Measurements from ENCODE around the gene LETM1.

LETM1 gene

GRCh38 chr4:1826531-1827350 is 29.2 kb downstream of the LETM1 start:
- Histone ChIP-seq H3K23ac (ENCODE audit: low read length) (no peak overlapping the region), H3K4ac (ENCODE audit: low read depth, low read length) (no peak overlapping the region), H3K4me1 (ENCODE audit: control insufficient read depth in 1 of 2, insufficient read depth in 2 of 2, low read length in 2 of 2) (no peaks in the 10 kb centered on the region), H3K4me3 (ENCODE audit: low read depth, low read length) (no peak overlapping the region), H3K4me2 (ENCODE audit: low read length) (no peak overlapping the region), H2BK120ac (ENCODE audit: insufficient read depth, low read length, poor library complexity) (no peak overlapping the region), H3K27ac (ENCODE audit: low read depth, low read length) (no peak overlapping the region), H3K14ac (ENCODE audit: low read length) (no peak overlapping the region), H3K18ac (ENCODE audit: low read length) (no peak overlapping the region), H3K9me3 (ENCODE audit: insufficient read depth, low read depth, low read length) (peaks cover 3% of the 10 kb centered on the region), H2BK12ac (ENCODE audit: low read length) (no peak overlapping the region), H3K36me3 (ENCODE audit: control insufficient read depth in 1 of 2, insufficient read depth in 2 of 2, low read length in 2 of 2) (peaks cover 54 to 62% of the 10 kb centered on the region in 2 experiments), H2AFZ (ENCODE audit: insufficient read depth, low read length, poor library complexity) (no peak overlapping the region), H4K12ac (ENCODE audit: low read depth, low read length) (no peak overlapping the region), H3K9ac (ENCODE audit: low read length) (no peak overlapping the region), H4K91ac (ENCODE audit: low read depth, low read length) (no peak overlapping the region), H2BK5ac (ENCODE audit: low read depth, low read length, poor library complexity) (no peak overlapping the region), H4K8ac (ENCODE audit: low read depth, low read length) (no peak overlapping the region), H3K27me3 (ENCODE audit: insufficient read depth, low read length) (no peaks in the 10 kb centered on the region), H3K79me2 (ENCODE audit: control insufficient read depth, insufficient read depth, low read length, poor library complexity) (no peaks in the 10 kb centered on the region), H2AK5ac (ENCODE audit: low read length) (no peak overlapping the region), H3K79me1 (ENCODE audit: low read length) (no peaks in the 10 kb centered on the region)
- no CpG with 5 or more reads among the region's 30 CpGs for WGBS (ENCODE audit: extremely low coverage, insufficient coverage, insufficient read length)
- no peak for DNase-seq

DNA sequence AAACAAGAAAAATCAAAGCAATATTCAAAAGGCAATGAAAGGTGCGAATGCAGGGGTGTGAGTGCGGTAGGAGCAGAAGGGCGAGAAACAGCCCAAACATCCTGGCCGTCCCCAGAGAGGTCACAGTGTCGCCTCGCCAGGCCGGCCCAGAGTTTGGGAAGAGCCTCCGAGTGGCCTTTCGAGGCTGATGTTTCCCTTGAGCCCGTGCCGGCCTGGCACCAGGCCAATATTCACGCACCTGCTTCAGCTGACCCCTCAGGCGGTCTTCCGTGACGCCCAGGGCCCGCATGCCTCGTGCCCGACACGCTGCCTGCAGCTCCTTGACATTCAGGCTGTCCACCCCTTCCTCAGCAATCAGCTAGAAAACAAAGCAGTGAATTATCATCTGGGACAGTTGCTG is 30.6 kb downstream of the LETM1 start:
- Histone ChIP-seq H3K23ac (ENCODE audit: low read length) (no peak overlapping the region), H2BK120ac (ENCODE audit: insufficient read depth, low read length, poor library complexity) (no peak overlapping the region), H4K12ac (ENCODE audit: low read depth, low read length) (no peak overlapping the region), H3K9ac (ENCODE audit: low read length) (no peak overlapping the region), H2BK12ac (ENCODE audit: low read length) (no peak overlapping the region), H3K4me3 (ENCODE audit: low read depth, low read length) (no peak overlapping the region), H3K27me3 (ENCODE audit: insufficient read depth, low read length) (no peaks in the 10 kb centered on the region), H4K91ac (ENCODE audit: low read depth, low read length) (no peak overlapping the region), H3K27ac (ENCODE audit: low read depth, low read length) (no peak overlapping the region), H2AK5ac (ENCODE audit: low read length) (no peak overlapping the region), H3K79me2 (ENCODE audit: control insufficient read depth, insufficient read depth, low read length, poor library complexity) (no peaks in the 10 kb centered on the region), H3K4me2 (ENCODE audit: low read length) (no peak overlapping the region), H3K14ac (ENCODE audit: low read length) (no peak overlapping the region), H2AFZ (ENCODE audit: insufficient read depth, low read length, poor library complexity) (no peak overlapping the region), H3K36me3 (ENCODE audit: control insufficient read depth in 1 of 2, insufficient read depth in 2 of 2, low read length in 2 of 2) (peaks cover 47 to 55% of the 10 kb centered on the region in 2 experiments), H2BK5ac (ENCODE audit: low read depth, low read length, poor library complexity) (no peak overlapping the region), H4K8ac (ENCODE audit: low read depth, low read length) (no peak overlapping the region), H3K79me1 (ENCODE audit: low read length) (no peaks in the 10 kb centered on the region), H3K9me3 (ENCODE audit: insufficient read depth, low read depth, low read length) (peaks cover 3% of the 10 kb centered on the region), H3K4me1 (ENCODE audit: control insufficient read depth in 1 of 2, insufficient read depth in 2 of 2, low read length in 2 of 2) (no peaks in the 10 kb centered on the region), H3K18ac (ENCODE audit: low read length) (no peak overlapping the region), H3K4ac (ENCODE audit: low read depth, low read length) (no peak overlapping the region)
- no peak for DNase-seq
- WGBS (ENCODE audit: extremely low coverage, insufficient coverage, insufficient read length), result no CpG with 5 or more reads among the region's 19 CpGs

DNA sequence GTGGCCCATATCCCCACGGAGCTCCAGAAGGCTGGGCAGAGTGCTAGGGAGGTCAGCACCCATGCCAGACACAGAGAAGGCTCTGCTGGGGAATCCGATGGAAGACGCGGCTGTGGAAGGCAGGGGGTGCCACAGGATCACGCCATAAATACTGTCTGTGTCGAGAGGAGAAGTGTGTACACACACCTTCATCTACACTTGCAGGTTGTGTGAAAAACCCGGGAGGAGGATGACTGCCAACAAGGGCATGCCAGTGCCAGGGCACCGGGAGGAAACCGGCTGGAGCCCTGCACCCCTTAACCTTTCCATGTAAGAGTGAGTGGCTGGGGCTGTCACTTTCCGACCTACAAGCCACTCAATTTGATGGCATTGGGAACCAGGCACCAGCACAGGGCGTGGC is 31.2 kb downstream of the LETM1 start:
- no CpG with 5 or more reads among the region's 11 CpGs for WGBS (ENCODE audit: extremely low coverage, insufficient coverage, insufficient read length)
- H3K4ac ChIP-seq (ENCODE audit: low read depth, low read length), result no peak overlapping the region

GRCh38 chr4:1823545-1823932 is 32.4 kb downstream of the LETM1 start:
- Histone ChIP-seq H3K4me2 (ENCODE audit: low read length) (no peak overlapping the region), H3K79me1 (ENCODE audit: low read length) (no peaks in the 10 kb centered on the region), H4K8ac (ENCODE audit: low read depth, low read length) (no peak overlapping the region), H2BK12ac (ENCODE audit: low read length) (no peak overlapping the region), H3K14ac (ENCODE audit: low read length) (no peak overlapping the region), H2AFZ (ENCODE audit: insufficient read depth, low read length, poor library complexity) (no peak overlapping the region), H3K4me1 (ENCODE audit: control insufficient read depth in 1 of 2, insufficient read depth in 2 of 2, low read length in 2 of 2) (no peaks in the 10 kb centered on the region), H3K27me3 (ENCODE audit: insufficient read depth, low read length) (no peaks in the 10 kb centered on the region), H3K4me3 (ENCODE audit: low read depth, low read length) (no peak overlapping the region), H3K79me2 (ENCODE audit: control insufficient read depth, insufficient read depth, low read length, poor library complexity) (no peaks in the 10 kb centered on the region), H2AK5ac (ENCODE audit: low read length) (no peak overlapping the region), H3K18ac (ENCODE audit: low read length) (no peak overlapping the region), H3K36me3 (ENCODE audit: control insufficient read depth in 1 of 2, insufficient read depth in 2 of 2, low read length in 2 of 2) (peaks cover 62% of the 10 kb centered on the region in 2 experiments), H3K23ac (ENCODE audit: low read length) (no peak overlapping the region), H3K9me3 (ENCODE audit: insufficient read depth, low read depth, low read length) (no peaks in the 10 kb centered on the region), H4K91ac (ENCODE audit: low read depth, low read length) (no peak overlapping the region), H3K9ac (ENCODE audit: low read length) (no peak overlapping the region), H3K27ac (ENCODE audit: low read depth, low read length) (no peak overlapping the region), H3K4ac (ENCODE audit: low read depth, low read length) (no peak overlapping the region), H2BK5ac (ENCODE audit: low read depth, low read length, poor library complexity) (no peak overlapping the region), H2BK120ac (ENCODE audit: insufficient read depth, low read length, poor library complexity) (no peak overlapping the region), H4K12ac (ENCODE audit: low read depth, low read length) (no peak overlapping the region)
- no CpG with 5 or more reads among the region's 12 CpGs for WGBS (ENCODE audit: extremely low coverage, insufficient coverage, insufficient read length)
- DNase-seq, result no peak

More for the DNA sequence above, 31.2 kb downstream of the LETM1 start:
- no peaks in the 10 kb centered on the region for H3K4me1 ChIP-seq (ENCODE audit: control insufficient read depth in 1 of 2, insufficient read depth in 2 of 2, low read length in 2 of 2)
- no peak overlapping the region for H3K23ac ChIP-seq (ENCODE audit: low read length)
- H3K4me2 ChIP-seq (ENCODE audit: low read length), result no peak overlapping the region
- H2BK12ac ChIP-seq (ENCODE audit: low read length), result no peak overlapping the region
- H3K27me3 ChIP-seq (ENCODE audit: insufficient read depth, low read length), result no peaks in the 10 kb centered on the region
- H3K36me3 ChIP-seq (ENCODE audit: control insufficient read depth in 1 of 2, insufficient read depth in 2 of 2, low read length in 2 of 2), result peaks cover 51 to 54% of the 10 kb centered on the region in 2 experiments
- H3K9ac ChIP-seq (ENCODE audit: low read length), result peak overlapping the region; percentile 60
- H2AFZ ChIP-seq (ENCODE audit: insufficient read depth, low read length, poor library complexity), result no peak overlapping the region
- H3K18ac ChIP-seq (ENCODE audit: low read length), result no peak overlapping the region
- H3K14ac ChIP-seq (ENCODE audit: low read length), result no peak overlapping the region
- no peak overlapping the region for H4K12ac ChIP-seq (ENCODE audit: low read depth, low read length)
- no peak overlapping the region for H2AK5ac ChIP-seq (ENCODE audit: low read length)
- no peak overlapping the region for H3K4me3 ChIP-seq (ENCODE audit: low read depth, low read length)
- H3K79me2 ChIP-seq (ENCODE audit: control insufficient read depth, insufficient read depth, low read length, poor library complexity), result no peaks in the 10 kb centered on the region
- no peak overlapping the region for H3K27ac ChIP-seq (ENCODE audit: low read depth, low read length)
- no peaks in the 10 kb centered on the region for H3K79me1 ChIP-seq (ENCODE audit: low read length)
- H3K9me3 ChIP-seq (ENCODE audit: insufficient read depth, low read depth, low read length), result peaks cover 3% of the 10 kb centered on the region
- H2BK5ac ChIP-seq (ENCODE audit: low read depth, low read length, poor library complexity), result no peak overlapping the region
- H4K91ac ChIP-seq (ENCODE audit: low read depth, low read length), result no peak overlapping the region
- H2BK120ac ChIP-seq (ENCODE audit: insufficient read depth, low read length, poor library complexity), result no peak overlapping the region
- no peak for DNase-seq
- no peak overlapping the region for H4K8ac ChIP-seq (ENCODE audit: low read depth, low read length)
